Nephron progenitor cell (in vitro differentiated cells): ENCODE measurements around the gene PRDM11.

Source experiments
- DNase-seq: peaks from one replicate; pipeline ENCODE4 v3.0.0; 2021
- H3K27ac Mint-ChIP-seq: 2 replicates; pipeline ENCODE4 v1.8.0; 2021; ENCODE audit warnings: mild to moderate bottlenecking, moderate library complexity, mixed read lengths
- H3K27me3 Mint-ChIP-seq: 2 replicates; pipeline ENCODE4 v1.8.0; 2021; ENCODE audit warnings: mild to moderate bottlenecking, low read depth, mixed read lengths; ENCODE audit not compliant: poor library complexity
- H3K36me3 Mint-ChIP-seq: 2 replicates; pipeline ENCODE4 v1.8.0; 2021; ENCODE audit warnings: low read depth, mixed read lengths
- H3K4me1 Mint-ChIP-seq: 2 replicates; pipeline ENCODE4 v1.8.0; 2021; ENCODE audit warnings: mixed read lengths
- H3K4me3 Mint-ChIP-seq: 2 replicates; pipeline ENCODE4 v1.8.0; 2021; ENCODE audit warnings: mild to moderate bottlenecking, moderate library complexity, mixed read lengths
- H3K9me3 Mint-ChIP-seq: 2 replicates; pipeline ENCODE4 v1.8.0; 2021; ENCODE audit warnings: mild to moderate bottlenecking, moderate library complexity, mixed read lengths
- CTCF ChIP-seq: fragments of 200-600 bp; sonication (generic); IDR thresholded peaks from 2 replicates; pipeline ENCODE4 v1.5.0; 2021; ENCODE audit warnings: antibody characterized with exemption

PRDM11 gene

GRCh38 chr11:45133878-45134277 is 12.6 kb upstream of the PRDM11 start:
- no peaks in the 10 kb centered on the region for H3K4me1 Mint-ChIP-seq
- peaks cover 75% of the 10 kb centered on the region for H3K27me3 Mint-ChIP-seq
- H3K9me3 Mint-ChIP-seq: peaks cover 16% of the 10 kb centered on the region
- H3K4me3 Mint-ChIP-seq: no peak overlapping the region
- no peak for DNase-seq
- H3K36me3 Mint-ChIP-seq: peaks cover 4% of the 10 kb centered on the region
- no peak overlapping the region for H3K27ac Mint-ChIP-seq
- TF ChIP-seq CTCF: no peak

- no peaks in the 10 kb centered on the region for H3K36me3 Mint-ChIP-seq
- H3K4me1 Mint-ChIP-seq: peaks cover 10% of the 10 kb centered on the region
- H3K27me3 Mint-ChIP-seq: peaks cover 88% of the 10 kb centered on the region
- no peak for DNase-seq
- H3K4me3 Mint-ChIP-seq: no peak overlapping the region
- no peaks in the 10 kb centered on the region for H3K9me3 Mint-ChIP-seq
- TF ChIP-seq CTCF: no peak
- no peak overlapping the region for H3K27ac Mint-ChIP-seq
Observed at GRCh38 chr11:45141171-45141570, 5.3 kb upstream of the PRDM11 start.

GRCh38 chr11:45141631-45142030 is 4.8 kb upstream of the PRDM11 start:
- Mint-ChIP-seq H3K4me1 (peaks cover 12% of the 10 kb centered on the region), H3K4me3 (no peak overlapping the region), H3K36me3 (no peaks in the 10 kb centered on the region), H3K27me3 (peaks cover 84% of the 10 kb centered on the region), H3K27ac (no peak overlapping the region), H3K9me3 (no peaks in the 10 kb centered on the region)
- TF ChIP-seq CTCF: no peak
- DNase-seq: no peak

GRCh38 chr11:45142241-45143055 is 4.0 kb upstream of the PRDM11 start:
- peaks cover 80% of the 10 kb centered on the region for H3K27me3 Mint-ChIP-seq
- H3K4me3 Mint-ChIP-seq: no peak overlapping the region
- H3K27ac Mint-ChIP-seq: no peak overlapping the region
- H3K36me3 Mint-ChIP-seq: no peaks in the 10 kb centered on the region
- DNase-seq: no peak
- no peak for TF ChIP-seq CTCF
- H3K4me1 Mint-ChIP-seq: peaks cover 13% of the 10 kb centered on the region
- no peaks in the 10 kb centered on the region for H3K9me3 Mint-ChIP-seq

- DNase-seq: no peak
- Mint-ChIP-seq H3K27me3 (peaks cover 71% of the 10 kb centered on the region), H3K4me3 (no peak overlapping the region), H3K9me3 (no peaks in the 10 kb centered on the region), H3K4me1 (peaks cover 24% of the 10 kb centered on the region), H3K27ac (no peak overlapping the region), H3K36me3 (no peaks in the 10 kb centered on the region)
- no peak for TF ChIP-seq CTCF
Observed at GRCh38 chr11:45143494-45143893, 2.9 kb upstream of the PRDM11 start.
